HepG2 (cell line): ENCODE results near the gene PIH1D2. TPM values are rescaled to one million over a fixed set of nuclear protein-coding genes. Genes with fewer than 3 reads are reported as not detected.
"Not testable (repeated sequence)": the region's sequence is repeated elsewhere in the genome, so short reads cannot be mapped to it uniquely, and the experiment has no call there.

Source experiments
- ATAC-seq: fragments of 200-7000 bp; cut with Tn5 transposase; 3 replicates; pipeline ENCODE4 v1.9.1; 2020; ENCODE audit warnings: mild to moderate bottlenecking, moderate library complexity
- BruUV-seq: library from RNA; stranded (reverse); fragments of 400-500 nt; replicated peaks from 2 replicates; lab custom pipeline; 2021; lab: Mats Ljungman, UMichigan
- CTCF ChIA-PET: fragments of 300-600 bp; formaldehyde crosslinking; extraction: SDS; loops from one replicate; lab custom pipeline; 2021; ENCODE audit warnings: low total read pairs, inconsistent platforms, low intra/inter-chr PET ratio; lab: Yijun Ruan, JAX
- POLR2A ChIA-PET: fragments of 350-600 bp; sonication (Branson Sonifier 250); formaldehyde crosslinking; loops from one replicate; lab custom pipeline; 2020; ENCODE audit warnings: antibody characterized with exemption, inconsistent platforms; lab: Yijun Ruan, JAX
- DNase-seq: peaks from one replicate; pipeline ENCODE4 v3.0.0-alpha.2; 2015; ENCODE audit warnings: low spot score
- FAIRE-seq: peaks from 3 replicates; lab custom pipeline; 2011; peaks lifted over from hg19 to GRCh38; lab: Jason Lieb, UNC
- H2AFZ ChIP-seq: one replicate; pipeline ENCODE4 v1.6.1; 2011; ENCODE audit warnings: low read length, inconsistent platforms
- H3K27ac ChIP-seq: fragments of 300-600 bp; 3 replicates; pipeline ENCODE4 v1.8.0; 2011; ENCODE audit warnings: mixed run types, mild to moderate bottlenecking, mixed read lengths, low read length, inconsistent platforms; ENCODE audit not compliant: insufficient read depth; ENCODE audit errors: extremely low read length
- H3K27me3 ChIP-seq, 2 experiments: fragments of 200-600 bp in 1 of 2; 2 replicates in 1 of 2; 3 replicates in 1 of 2; pipeline versions ENCODE4 v1.6.0 to v1.8.0; 2011; ENCODE audit warnings: low read length in 2 of 2, mild to moderate bottlenecking in 2 of 2, moderate library complexity in 2 of 2, inconsistent platforms in 1 of 2; ENCODE audit not compliant: insufficient read depth in 2 of 2, control insufficient read depth in 1 of 2
- H3K36me3 ChIP-seq, 2 experiments: fragments of 200-600 bp in 1 of 2; replicated peaks in 1 of 2; 2 replicates in 1 of 2; 3 replicates in 1 of 2; pipeline versions ENCODE4 v1.5.1 to v1.8.0; 2011; ENCODE audit warnings: low read length in 2 of 2, inconsistent platforms in 1 of 2; ENCODE audit not compliant: insufficient read depth in 2 of 2, control insufficient read depth in 1 of 2
- H3K4me1 ChIP-seq: 2 replicates; pipeline ENCODE4 v1.5.1; 2012; ENCODE audit warnings: low read length, inconsistent platforms; ENCODE audit not compliant: insufficient read depth
- H3K4me2 ChIP-seq: 2 replicates; pipeline ENCODE4 v1.6.0; 2011; ENCODE audit warnings: low read depth, low read length, inconsistent platforms
- H3K4me3 ChIP-seq, 3 experiments: fragments of 200-600 bp in 1 of 3; sonication (generic), shearing (Covaris generic) in 1 of 3; replicated peaks in 1 of 3; 2 replicates each; pipeline ENCODE4 v1.5.1; 2011 to 2016; ENCODE audit warnings: low read length in 3 of 3, inconsistent platforms in 2 of 3, low read depth in 2 of 3, mild to moderate bottlenecking in 2 of 3, control low read depth in 1 of 3, mixed read lengths in 1 of 3; ENCODE audit not compliant: insufficient read depth in 1 of 3
- H3K79me2 ChIP-seq: one replicate; pipeline ENCODE4 v1.6.1; 2011; ENCODE audit warnings: low read length, inconsistent platforms; ENCODE audit not compliant: insufficient read depth
- H3K9ac ChIP-seq: 2 replicates; pipeline ENCODE4 v1.6.0; 2011; ENCODE audit warnings: mild to moderate bottlenecking, low read depth, low read length, inconsistent platforms; ENCODE audit not compliant: insufficient read depth
- H3K9me3 ChIP-seq: 2 replicates; pipeline ENCODE4 v1.5.1; 2012; ENCODE audit warnings: mild to moderate bottlenecking, low read length
- H4K20me1 ChIP-seq: 2 replicates; pipeline ENCODE4 v1.6.0; 2011; ENCODE audit warnings: inconsistent platforms, mild to moderate bottlenecking, low read length, moderate library complexity; ENCODE audit not compliant: insufficient read depth
- CREM ChIP-seq, 2 experiments: sonication (generic) in 1 of 2; formaldehyde crosslinking in 1 of 2; IDR thresholded peaks; 2 replicates each; pipeline versions ENCODE4 v1.4.0 to v1.6.1; 2016 to 2020; ENCODE audit warnings: antibody characterized with exemption in 1 of 2, mild to moderate bottlenecking in 1 of 2, missing genetic modification reagents in 1 of 2
- KDM5A ChIP-seq: fragments of 200-600 bp; sonication (generic); IDR thresholded peaks from 2 replicates; pipeline ENCODE4 v1.7.0; 2018; ENCODE audit warnings: antibody characterized with exemption, mild to moderate bottlenecking, low read length, borderline replicate concordance
- WGBS: methylation state at CpG from one replicate; pipeline ENCODE4 v1.1.6; 2017; ENCODE audit warnings: low lambda C conversion rate; 5-methylcytosine and 5-hydroxymethylcytosine counted together
- in situ Hi-C: cut with HindIII; loops from 2 replicates; pipeline ENCODE4 v1.10.0; 2017; ENCODE audit warnings: low pct_unique_long_range_greater_than_20kb; ENCODE audit not compliant: extremely low pct_ligation_motif_present
- intact Hi-C: fragments of 100-400 bp; cut with micrococcal nuclease; formaldehyde crosslinking; loops from one replicate; pipeline ENCODE4 v1.10.0; 2022; ENCODE audit not compliant: unreplicated experiment
- polyA plus RNA-seq, 8 experiments: library from polyadenylated mRNA; depleted of rRNA in 3 of 8; stranded (reverse) in 7 of 8; unstranded in 1 of 8; fragments of >200 nt; fragmentation: Illumina TruSeq in 4 of 8; extraction: Trizol in 4 of 8; gene quantifications; 2 replicates each; pipeline versions ENCODE4 v1.2.1 to v1.2.3, GENCODE V29; 2011 to 2016; ENCODE audit warnings: low read depth in 4 of 8, missing spikeins in 1 of 8, mixed read lengths in 1 of 8; ENCODE audit not compliant: insufficient read depth in 1 of 8
- total RNA-seq, 5 experiments: library from RNA; depleted of rRNA; stranded (reverse); fragments of >200 nt; fragmentation: Illumina TruSeq; extraction: Trizol; gene quantifications; 2 replicates each; pipeline ENCODE4 v1.2.3, GENCODE V29; 2016; ENCODE audit warnings: low read depth in 1 of 5
- TF ChIP-seq, protein P1 (sequence below): sonication (generic); formaldehyde crosslinking; IDR thresholded peaks from 2 replicates; pipeline ENCODE4 v1.8.1; 2023; ENCODE audit warnings: mild to moderate bottlenecking, missing genetic modification reagents

Gene PIH1D2
- total and polyA plus RNA-seq, 2 of the 13 experiments (the other 11 are each of a cell fraction or from before 2014, with no cell fraction given): 0.49 to 2.7 TPM

DNA sequence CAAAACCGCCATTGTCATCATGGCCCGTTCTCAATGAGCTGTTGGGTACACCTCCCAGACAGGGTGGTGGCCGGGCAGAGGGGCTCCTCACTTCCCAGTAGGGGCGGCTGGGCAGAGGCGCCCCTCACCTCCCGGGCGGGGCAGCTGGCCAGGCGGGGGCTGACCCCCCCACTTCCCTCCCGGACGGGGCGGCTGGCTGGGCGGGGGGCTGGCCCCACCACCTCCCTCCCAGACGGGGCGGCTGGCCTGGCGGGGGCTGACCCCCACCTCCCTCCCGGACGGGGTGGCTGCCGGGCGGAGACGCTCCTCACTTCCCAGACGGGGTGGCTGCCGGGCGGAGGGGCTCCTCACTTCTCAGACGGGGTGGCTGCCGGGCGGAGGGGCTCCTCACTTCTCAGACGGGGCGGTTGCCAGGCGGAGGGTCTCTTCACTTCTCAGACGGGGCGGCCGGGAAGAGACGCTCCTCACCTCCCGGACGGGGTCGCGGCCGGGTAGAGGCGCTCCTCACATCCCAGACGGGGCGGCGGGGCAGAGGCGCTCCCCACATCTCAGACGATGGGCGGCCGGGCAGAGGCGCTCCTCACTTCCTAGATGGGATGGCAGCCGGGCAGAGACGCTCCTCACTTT, 46.9 kb downstream of the PIH1D2 start:
- Histone ChIP-seq H3K36me3 (peaks cover 10 to 31% of the 10 kb centered on the region in 2 experiments; a peak in 4 of 5 replicates), H3K79me2 (peaks cover 15% of the 10 kb centered on the region), H3K4me1 (peaks cover 17% of the 10 kb centered on the region)
- BruUV-seq, CTCF ChIA-PET, ATAC-seq, H3K4me2 ChIP-seq, H3K9me3 ChIP-seq, DNase-seq, H3K9ac ChIP-seq, in situ Hi-C loops, H3K4me3 ChIP-seq, H3K27me3 ChIP-seq, H4K20me1 ChIP-seq, FAIRE-seq, H3K27ac ChIP-seq, H2AFZ ChIP-seq: not testable (repeated sequence)
- POLR2A ChIA-PET: interaction anchor here (1.2 kb wide), 1 partner anchor 10 kb away, joined by 3 read pairs; no protein-coding TSS in a partner anchor
- 94% methylated on average over 15 of the region's 49 CpGs for WGBS
- intact Hi-C loops: loop anchor here (5.0 to 10.0 kb wide), 2 partner anchors 45 to 92 kb away; partner anchors contain the start of genes DIXDC1, NKAPD1 and PIH1D2

DNA sequence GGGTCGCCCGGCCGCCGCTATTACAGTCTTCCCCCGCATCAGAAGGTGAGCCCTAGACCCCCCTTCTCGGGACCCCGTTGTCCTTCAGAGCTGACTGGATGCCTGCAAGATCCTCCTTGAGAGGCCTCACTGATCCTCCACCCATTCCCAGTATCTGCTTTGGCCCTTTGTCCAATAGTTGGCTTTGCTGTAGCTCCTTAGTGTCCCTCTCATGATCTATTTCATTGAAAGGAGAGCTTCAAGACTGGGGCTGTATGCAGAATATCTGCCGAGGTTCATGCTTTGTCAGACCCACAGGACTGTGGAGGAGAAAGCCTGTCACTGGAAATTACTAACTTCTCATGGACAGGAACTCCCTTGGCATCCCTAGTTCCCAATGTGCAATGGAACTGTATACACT, 48.1 kb downstream of the PIH1D2 start:
- H3K27ac ChIP-seq: peak overlapping the region; percentile 90
- 0% methylated on average over 3 of the region's 8 CpGs for WGBS
- ChIA-PET POLR2A (interaction anchor here (0.7 to 1.9 kb wide), 6 partner anchors 9 to 90 kb away, joined by 3 to 14 read pairs (median 3); partner anchors contain the start of gene DIXDC1), CTCF (no interaction called here)
- TF ChIP-seq CREM (IDR thresholded peaks at IDR 0.05) (no peak), CREM (CRISPR knock-in tag; IDR thresholded peaks at IDR 0.05) (no peak), KDM5A (0 out of 2 replicates have a peak, but pooled peaks have one; percentile 1)
- TF ChIP-seq, protein P1, sequence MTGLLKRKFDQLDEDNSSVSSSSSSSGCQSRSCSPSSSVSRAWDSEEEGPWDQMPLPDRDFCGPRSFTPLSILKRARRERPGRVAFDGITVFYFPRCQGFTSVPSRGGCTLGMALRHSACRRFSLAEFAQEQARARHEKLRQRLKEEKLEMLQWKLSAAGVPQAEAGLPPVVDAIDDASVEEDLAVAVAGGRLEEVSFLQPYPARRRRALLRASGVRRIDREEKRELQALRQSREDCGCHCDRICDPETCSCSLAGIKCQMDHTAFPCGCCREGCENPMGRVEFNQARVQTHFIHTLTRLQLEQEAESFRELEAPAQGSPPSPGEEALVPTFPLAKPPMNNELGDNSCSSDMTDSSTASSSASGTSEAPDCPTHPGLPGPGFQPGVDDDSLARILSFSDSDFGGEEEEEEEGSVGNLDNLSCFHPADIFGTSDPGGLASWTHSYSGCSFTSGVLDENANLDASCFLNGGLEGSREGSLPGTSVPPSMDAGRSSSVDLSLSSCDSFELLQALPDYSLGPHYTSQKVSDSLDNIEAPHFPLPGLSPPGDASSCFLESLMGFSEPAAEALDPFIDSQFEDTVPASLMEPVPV (CRISPR knock-in tag): peak; percentile 20; the same call in 1 of the 2 replicates
- no TSS peak for BruUV-seq
- H3K27me3 ChIP-seq: no peaks in the 10 kb centered on the region; a peak in 2 of 5 replicates
- H3K36me3 ChIP-seq: peaks cover 7 to 23% of the 10 kb centered on the region in 2 experiments; a peak in 4 of 5 replicates
- peaks cover 17% of the 10 kb centered on the region for H3K4me1 ChIP-seq
- in situ Hi-C loops (no loop called here), intact Hi-C loops (loop anchor here (2.0 to 10.0 kb wide), 3 partner anchors 43 to 91 kb away; partner anchors contain the start of genes DIXDC1, NKAPD1 and PIH1D2)
- peak; percentile 4 for DNase-seq
- peak overlapping the region; percentile 91 for H3K9ac ChIP-seq
- H4K20me1 ChIP-seq: no peaks in the 10 kb centered on the region
- H3K9me3 ChIP-seq: no peaks in the 10 kb centered on the region
- peak overlapping the region; percentile 85 for H3K4me2 ChIP-seq
- H2AFZ ChIP-seq: no peak overlapping the region
- no peak for FAIRE-seq
- ATAC-seq: peak; percentile 31
- peak overlapping the region; percentile 82 to 90 (median 87) for H3K4me3 ChIP-seq
- peaks cover 15% of the 10 kb centered on the region for H3K79me2 ChIP-seq
